HT1080 (cell line): ENCODE data around the gene DAPK2. TPM values are rescaled to one million over a fixed set of nuclear protein-coding genes. Genes with fewer than 3 reads are reported as not detected.

Experiments
- DNase-seq: peaks from one replicate; pipeline ENCODE4 v3.0.0-alpha.2; 2015; ENCODE audit warnings: low read depth
- total RNA-seq: library from RNA; depleted of rRNA; stranded (reverse); fragments of >200 nt; shearing (Covaris generic); gene quantifications from 2 replicates; pipeline ENCODE4 v1.2.3, GENCODE V29; 2014

The DAPK2 gene
- total RNA-seq, 1 experiment from 2014 or later, result 0.43 TPM

DNA sequence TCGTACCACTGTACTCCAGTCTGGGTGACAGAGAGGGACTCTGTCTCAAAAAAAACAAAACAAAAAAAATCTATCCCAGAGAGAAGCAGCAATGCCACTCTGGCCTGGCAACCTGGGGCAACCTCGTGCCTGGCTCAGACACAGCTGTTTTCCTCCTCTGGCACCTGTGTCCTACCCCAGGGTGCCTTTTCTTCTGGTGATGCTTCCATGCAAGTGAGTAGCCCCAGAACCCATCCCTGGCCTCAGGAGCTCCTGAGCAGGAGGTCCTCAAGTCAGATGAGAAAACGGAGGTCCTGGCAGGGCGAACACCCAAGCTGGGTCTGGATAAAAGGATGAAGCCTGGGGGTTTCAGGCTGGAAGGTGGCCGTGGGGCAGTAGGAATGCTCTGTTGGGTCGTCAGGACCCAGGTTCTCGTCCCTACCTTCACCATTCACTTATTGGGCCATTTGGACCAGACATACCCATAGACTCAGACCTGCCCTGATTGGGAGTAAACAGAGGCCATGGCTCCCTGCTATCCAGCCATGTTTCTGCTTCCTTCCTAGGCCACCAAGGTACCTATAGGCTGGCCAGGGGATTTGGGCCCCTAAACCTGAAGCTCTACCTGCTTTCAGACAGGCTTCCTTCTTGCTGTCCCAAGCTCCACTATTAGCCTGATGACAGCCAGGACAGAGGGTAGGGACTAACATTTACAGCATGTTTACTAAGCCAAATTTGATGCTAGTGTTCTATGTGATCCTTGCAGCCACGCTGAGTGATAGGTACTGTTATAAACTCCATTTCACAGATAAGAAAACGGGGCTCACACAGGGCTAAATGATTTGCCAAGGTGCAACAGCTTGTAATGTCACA is 102.2 kb downstream of the DAPK2 start:
- DNase-seq, result no peak

DNA sequence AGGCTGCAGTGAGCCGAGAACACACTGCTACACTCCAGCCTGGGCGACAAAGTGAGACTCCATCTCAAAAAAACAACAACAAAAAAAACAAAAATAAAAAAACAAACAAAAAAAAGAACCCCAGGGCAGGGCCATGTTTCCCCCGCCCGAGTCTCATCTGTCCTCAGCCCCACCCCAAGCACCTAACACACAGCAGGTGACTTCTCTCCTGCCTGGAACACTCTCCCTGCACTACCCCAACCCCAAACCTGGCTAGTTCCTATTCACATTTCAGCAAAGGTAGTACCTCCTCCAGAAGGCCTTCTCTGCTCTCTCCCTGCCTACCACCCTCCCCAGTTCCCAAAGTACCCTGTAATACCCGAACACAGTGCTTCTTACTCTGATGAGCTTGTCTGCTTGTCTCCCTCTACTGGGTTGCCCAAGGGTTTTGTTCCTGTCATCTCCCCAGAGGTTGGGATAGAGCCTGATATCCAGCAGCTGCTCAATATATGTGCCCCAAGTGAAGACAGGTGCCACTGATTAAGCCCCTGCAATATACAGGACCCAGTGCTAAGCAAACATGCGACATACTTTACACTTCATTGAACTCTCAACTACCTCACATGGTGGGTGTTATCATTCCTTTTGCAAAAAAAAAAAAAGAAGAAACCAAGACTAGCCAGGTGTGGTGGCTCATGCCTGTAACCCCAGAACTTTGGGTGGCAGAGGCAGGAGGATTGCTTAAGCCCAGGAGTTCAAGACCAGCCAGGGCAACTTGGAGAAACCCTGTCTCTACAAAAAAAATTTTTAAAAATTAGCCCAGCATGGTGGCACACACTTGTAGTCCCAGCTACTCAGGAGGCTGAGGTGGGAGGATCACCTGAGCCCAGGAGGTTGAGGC is 103.6 kb downstream of the DAPK2 start:
- no peak for DNase-seq

- DNase-seq, result no peak
Measured at GRCh38 chr15:63941698-63942465, 104.4 kb downstream of the DAPK2 start.

- no peak for DNase-seq
Measured at GRCh38 chr15:63940966-63941620, 105.2 kb downstream of the DAPK2 start.

DNA sequence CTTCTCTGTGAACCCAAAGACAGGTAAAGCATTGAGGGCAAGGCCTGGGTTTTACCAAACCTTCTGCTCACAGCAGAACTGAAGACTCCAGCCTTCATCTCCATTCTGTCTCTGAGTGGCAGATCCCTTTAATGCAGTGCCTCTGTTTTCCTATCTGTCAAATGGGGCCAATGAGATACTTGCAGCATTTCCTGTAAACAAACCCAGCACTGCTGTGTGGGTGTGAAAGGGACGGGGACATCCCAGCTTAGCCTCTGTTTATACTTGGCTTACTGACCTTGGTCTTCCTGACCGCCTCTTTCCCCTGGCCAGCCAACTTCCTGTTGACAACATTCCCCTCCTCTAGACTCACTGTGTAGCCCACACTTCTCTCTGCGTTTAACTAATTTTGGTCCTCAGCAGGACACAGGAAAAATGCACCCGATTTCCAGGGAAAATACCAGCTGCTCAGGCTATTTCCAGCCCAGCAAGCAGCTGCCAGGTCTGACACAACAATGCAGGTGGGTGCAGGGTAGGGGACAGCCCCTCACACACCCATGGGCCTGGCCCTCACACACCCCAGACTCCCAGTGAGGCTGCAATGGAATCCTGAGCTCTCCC is 106.7 kb downstream of the DAPK2 start:
- DNase-seq, result peak; percentile 65

GRCh38 chr15:63938486-63939061 is 107.7 kb downstream of the DAPK2 start:
- DNase-seq, result no peak

DNA sequence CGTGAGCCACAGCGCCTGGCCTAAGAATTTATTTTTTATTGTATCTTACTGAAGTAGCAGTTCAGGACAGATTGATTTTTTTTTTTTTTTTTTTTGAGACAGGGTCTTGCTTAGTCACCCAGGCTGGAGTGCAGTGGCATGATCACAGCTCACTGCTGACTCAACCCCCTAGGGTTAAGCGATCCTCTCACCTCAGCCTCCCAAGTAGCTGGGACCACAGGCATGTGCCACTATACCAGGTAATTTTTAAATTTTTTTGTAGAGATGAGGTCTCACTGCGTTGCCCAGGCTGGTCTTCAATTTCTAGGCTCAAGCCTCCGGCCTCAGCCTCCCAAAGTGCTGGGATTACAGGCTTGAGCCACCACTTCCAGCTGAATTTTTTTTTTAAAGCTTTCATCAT is 112.8 kb downstream of the DAPK2 start:
- DNase-seq, result peak; percentile 91

DNA sequence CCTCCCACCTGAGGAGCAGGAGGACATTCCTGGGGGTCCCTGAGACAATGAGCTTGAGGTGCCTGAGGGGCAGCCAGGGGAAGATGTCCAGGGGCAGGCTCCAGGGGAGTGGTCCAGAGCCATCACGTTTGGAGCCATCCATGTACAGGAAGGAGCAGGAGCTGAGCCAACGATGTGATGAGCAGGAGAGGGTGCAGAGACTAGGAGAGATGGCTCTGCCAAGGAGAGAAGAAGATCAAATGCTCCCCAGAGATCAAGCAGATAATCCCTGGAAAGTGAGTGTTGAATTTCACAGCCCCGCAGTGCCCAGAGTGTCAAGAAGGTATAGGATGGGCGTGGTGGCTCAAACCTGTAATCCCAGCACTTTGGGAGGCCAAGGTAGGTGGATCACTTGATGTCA is 114.7 kb downstream of the DAPK2 start:
- DNase-seq, result no peak

DNA sequence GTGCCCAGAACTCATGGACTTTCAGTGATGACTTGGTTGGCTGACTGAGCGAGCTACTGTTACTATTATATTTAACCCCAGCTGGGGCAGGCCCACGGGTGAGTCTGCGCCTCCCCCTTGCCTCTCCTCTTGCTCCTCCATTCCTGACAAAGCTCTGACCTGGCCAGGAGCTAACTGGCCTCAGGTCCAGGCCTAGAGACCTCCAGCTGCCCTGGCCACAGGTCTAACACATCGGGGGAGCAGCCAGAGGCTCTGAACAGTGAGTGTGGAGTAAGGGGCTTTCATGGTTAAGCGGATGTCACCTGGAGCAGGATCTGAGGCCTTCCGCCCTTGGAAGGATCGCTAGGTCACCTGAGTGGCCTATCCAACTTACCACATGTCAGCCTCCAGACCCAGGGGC is 116.3 kb downstream of the DAPK2 start:
- no peak for DNase-seq

DNA sequence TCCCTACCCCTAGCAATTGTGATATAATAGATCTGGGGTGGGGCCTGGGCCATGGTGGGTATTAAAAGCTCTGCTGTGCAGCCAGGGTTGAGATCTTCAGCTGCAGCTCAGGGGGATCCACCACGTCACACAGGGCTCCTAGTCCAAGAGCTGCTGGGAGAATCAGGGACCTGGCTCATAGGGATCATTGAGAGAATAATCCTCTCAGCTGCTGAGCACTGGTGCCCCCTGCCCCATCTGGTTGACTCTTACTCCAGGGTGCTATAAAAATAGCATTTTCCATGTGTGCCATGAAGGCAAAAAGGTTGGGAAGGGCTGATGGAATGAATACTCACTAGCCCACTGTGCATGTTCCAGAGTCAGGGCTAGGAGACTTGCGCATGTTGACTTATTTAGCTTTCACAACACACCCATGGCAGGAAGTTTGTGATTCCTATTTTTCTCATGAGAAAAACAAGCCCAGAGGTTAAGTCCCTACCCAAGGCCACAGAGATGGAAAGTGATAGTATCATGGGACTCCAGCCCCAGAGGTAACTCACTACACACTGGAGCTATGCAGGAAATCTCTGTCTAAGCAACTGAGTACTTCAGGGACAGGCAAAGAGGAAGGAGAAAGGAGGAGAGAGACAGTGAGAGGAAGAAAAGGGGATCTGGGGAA is 118.0 kb downstream of the DAPK2 start:
- DNase-seq, result no peak

- no peak for DNase-seq
Measured at GRCh38 chr15:63923993-63924950, 122.0 kb downstream of the DAPK2 start.

DNA sequence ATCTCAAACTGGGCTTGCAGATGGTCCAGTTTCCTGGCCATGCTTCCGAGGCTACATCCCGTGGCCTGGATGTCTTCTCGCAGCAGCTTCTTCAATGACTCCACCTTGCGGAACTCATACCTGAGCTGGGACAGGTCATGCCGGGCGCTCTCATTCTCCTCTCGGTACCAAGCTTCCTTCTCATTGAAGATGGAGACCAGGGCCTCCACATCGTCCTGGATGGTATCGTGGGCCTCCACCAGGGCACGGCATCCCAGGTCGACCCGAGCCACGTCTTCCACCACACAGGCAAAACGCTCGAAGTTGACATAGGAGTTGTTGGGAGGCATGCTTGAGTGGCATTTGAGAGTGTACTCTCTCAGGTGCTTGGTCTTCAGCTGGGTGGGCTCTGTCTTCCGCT is 123.4 kb downstream of the DAPK2 start:
- DNase-seq, result no peak

GRCh38 chr15:63922261-63922904 is 123.9 kb downstream of the DAPK2 start:
- DNase-seq, result no peak

DNA sequence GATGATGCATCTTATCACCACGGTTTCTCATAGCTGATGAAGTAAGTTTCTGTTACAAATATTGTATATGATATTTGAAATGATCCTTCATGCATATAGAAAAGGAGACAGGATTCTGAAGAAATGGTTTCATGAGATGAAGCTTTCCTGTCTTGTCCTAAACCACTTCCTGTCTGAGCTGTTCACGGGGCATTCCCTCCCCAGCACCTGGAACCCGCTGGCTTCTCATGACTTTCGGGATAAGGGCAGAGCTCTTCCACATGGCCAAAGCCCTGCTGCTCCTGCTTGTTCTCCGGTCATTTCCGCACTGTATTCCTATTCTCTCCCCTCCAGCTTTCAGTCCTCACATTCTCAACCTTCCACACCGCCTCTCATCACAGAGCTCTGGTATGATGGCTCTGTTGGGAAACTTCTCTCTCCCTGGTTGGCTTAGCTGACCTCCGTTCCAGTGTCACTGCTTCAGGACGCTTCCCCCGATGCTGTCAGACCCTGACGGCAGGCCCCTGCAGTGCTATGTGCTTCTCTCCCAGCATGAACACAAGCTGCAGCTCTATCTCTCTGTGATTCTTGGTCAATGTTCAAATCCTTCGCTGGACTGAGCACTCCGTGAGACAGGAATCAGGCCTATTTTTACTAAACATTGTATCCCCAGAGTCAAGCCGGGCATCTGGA is 125.6 kb downstream of the DAPK2 start:
- DNase-seq, result peak; percentile 31

DNA sequence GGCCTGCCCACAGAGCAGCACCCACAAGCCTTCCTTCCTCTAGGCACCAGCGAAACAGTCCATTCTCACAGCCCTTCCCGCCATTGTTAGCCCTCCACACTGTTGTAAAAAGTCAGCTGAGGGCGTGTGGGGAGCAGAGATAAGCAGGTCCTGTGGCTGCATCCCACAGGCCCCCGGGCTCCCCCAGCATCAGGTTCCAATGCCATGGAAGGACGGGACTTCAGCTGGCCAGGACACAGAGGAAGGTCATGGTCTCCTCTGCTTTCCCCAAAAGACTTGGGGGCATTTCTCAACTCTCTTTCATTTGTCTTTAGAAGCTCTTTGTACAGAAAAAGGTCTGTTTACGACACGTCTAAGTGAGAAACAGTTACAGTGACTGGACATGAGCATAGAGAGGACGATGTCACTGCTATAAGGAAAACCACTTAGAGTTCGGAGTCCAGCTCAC is 127.4 kb downstream of the DAPK2 start:
- DNase-seq, result no peak

GRCh38 chr15:63918317-63918672 is 128.0 kb downstream of the DAPK2 start:
- no peak for DNase-seq

DNA sequence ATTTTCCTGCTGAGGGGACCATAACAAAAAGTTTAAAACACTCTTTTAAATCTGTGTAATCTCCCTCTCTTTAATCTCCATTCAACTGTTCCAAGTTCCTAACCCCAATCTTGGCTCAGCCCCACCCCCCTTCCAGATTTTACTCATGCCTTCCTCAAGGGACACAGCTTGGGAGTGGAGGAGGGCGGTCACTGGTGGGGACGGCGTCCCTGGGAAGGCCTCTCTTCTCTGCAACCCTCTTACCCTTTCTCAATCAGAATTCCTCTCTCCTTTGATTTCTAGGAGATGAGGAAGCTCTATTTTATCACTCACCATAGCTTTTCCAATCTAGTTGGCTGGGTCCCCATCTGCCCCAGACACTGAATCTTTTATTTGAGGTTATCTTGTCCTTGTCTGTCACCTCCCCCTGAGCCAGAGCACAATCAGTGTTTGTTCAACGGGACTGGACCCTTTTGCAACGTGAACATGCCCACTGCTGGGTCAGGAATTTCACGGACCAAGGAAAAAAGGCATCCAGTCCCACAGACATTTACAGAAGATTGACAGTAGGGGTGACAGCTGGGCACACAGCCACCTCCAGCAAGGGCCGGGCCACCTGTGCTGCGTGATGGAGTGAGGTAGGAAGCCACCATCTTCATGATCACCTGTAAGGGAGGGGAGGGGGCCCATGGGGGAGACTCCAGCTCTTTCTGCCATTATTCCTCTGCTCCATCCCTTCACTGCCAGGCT is 128.5 kb downstream of the DAPK2 start:
- no peak for DNase-seq
